HG03342 (cell line): Measurements from ENCODE around the gene ICE1.
"Not testable (repeated sequence)": the region's sequence is repeated elsewhere in the genome, so short reads cannot be mapped to it uniquely, and the experiment has no call there.

Experiments used
- ATAC-seq: cut with Tn5 transposase; IDR thresholded peaks from one replicate; pipeline ENCODE4 v1.9.1; 2021; ENCODE audit warnings: mild to moderate bottlenecking, moderate library complexity; ENCODE audit not compliant: unreplicated experiment

Gene ICE1

DNA sequence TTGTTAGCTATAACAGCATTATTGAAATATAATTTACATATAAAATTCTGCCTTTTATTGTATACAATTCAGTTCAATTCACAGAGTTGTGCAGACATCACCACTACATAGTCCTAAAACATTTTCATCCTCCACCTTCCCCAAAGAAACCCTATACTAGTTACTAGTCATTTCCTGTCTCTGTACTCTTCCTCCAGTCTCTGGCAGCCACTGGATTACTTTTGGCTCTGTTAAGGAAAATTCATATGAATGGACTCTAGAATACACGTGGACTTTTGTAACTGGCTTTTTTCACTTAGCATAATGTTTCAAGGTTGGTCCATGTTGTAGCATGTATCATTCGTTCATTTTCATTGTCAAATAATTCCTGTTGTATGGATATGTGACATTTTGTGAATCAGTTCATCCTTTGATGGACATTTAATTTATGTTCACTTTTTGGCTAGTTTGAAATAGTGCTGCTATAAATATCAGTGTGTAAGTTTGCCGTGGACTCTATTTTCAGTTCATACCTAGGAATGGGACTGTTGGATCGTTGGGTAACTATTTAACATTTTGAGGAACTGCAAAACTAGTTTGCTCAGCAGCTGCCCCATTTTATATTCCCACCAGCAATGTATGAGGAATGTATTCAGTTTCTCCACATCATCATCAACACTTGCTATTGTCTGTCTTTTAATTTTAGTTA, 9.7 kb downstream of the ICE1 start:
- ATAC-seq, result no peak

DNA sequence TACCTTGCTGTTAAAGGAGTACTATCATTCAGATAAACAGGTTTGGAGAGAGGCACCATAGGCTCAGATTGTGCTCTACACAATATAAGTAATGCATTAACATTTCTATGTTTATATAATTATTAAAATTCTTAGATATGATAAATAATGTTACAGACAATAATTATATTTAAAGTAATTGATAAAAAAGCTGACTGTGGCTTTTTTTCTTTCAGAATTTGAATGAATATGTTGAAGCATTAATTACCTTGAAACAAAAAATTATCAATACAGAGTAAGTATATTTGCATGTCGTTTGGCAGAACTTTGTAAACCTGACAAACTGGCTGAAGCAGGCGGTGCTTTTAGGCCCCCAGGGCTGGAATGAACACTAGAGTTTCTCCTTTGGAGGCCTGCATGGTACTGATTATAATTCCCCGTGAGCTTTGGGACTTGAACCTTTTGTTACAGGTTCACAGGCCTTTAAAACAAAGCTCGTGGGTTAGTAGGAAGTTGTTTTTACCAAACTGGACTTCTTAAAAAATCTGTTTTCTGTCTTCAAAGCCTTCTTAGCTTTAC, 13.8 kb downstream of the ICE1 start:
- no peak for ATAC-seq

DNA sequence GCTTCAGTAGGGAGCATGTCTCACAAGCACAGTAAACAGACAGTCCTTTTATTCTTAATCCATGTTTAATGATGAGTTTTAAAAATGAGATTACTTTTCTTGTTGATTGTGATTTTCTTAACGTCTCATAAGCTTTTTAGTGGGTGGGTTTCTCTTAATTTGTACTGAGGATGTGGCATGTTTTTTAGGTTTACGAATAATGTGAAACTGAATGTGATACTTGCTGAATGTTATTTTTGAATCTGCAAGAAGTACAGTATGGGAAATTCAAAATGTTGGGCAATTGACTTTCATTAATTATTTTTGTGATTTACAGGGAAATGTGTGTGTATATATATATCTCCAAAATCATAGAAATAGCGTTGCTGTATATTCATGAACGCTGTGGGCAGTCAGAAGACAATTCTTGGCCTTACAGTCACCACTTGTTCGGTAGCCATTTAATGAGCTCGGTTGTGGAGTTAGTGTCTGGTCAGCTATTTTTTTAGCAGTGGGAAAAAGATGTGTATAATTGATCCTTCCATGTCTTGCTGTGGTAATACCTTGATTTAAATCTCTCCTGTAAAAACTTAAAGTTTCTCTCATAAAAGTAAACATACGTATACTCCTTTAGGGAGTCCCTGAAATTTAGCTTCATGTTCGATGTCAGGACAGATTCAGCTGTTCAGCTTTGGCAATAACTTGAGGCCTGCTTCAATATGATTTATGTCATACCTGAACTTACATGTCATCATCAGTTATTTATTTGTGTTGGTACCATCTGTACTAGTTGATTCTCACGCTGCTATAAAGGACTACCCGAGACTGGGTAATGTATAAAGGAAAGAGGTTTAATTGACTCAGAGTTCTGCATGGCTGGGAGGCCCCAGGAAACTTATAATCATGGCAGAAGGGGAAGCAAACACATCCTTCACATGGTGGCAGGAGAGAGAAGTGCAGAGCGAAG, 15.0 kb downstream of the ICE1 start:
- ATAC-seq, result peak; percentile 52

DNA sequence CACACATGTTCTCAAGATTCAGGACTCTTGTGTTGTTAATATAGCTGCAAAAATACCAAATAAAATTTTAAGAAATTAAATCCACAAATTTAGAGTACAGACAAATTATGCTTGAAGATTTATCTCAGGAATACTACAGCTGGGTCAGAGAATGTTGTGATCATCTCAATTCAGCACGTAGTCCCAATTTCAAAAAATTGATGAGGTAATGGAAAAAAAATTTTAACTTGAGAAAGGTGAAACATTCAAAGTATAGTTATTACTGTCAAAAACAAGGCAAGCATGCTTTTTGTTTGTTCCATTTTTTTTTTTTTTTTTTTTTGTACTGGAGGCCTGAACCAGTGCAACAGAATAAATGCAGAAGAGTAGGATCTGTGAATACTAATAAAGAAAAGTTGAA, 29.4 kb downstream of the ICE1 start:
- no peak for ATAC-seq

DNA sequence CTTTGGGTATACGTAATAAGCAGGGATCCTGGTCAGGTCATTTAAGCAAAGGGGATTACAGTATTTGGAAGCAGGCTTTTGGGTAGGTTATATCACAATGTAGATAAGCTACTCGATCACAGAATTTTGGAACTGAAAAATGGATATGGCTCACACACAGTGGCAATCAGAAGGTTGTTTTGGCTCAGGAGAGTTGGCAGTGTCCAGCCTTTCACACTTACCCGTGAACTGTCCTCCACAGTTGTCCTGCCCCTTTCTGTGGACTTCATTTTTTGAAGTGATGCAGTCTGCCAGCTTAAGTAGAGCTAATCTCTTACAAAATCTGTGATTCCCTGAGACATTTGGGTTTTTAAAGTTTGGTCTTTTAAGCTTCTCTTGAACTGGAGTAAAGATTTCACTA, 30.7 kb downstream of the ICE1 start:
- ATAC-seq, result no peak

DNA sequence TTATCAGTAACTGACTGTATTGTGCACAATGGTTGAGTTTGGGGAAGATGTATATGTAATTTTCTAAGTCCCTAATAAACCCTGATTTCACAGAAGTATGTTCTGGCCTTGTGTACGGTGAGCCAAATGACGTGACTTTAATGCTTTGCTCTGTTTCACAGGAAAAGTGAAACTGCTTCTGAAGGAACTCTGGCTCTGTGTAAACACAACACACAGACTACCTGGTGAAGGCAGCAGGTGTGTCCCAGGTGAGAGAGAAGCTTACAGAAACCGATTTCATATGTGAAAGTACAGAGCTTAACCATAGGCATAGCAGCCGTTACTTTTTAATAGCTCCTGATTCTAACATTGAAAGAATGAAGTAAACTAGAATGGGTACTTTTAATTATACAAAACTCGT, 31.9 kb downstream of the ICE1 start:
- no peak for ATAC-seq

DNA sequence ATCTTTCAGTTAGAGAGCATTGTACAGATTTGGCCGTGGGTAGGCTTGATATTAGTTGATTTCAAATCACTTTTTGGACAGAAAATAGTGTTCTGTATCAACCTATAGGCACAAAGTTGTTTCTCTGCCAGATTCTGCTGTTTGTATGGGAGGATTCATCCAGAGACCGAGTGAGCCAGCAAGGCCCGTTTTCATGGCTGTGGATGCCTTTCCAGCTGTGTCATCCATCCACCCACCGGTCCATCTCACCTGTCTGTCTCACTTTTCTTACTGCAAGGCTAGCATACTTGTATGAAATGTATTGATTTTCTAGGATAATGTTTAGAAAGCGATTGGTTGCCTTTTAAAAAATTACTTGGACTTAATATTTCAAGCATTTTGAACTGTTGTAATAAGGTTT, 34.4 kb downstream of the ICE1 start:
- no peak for ATAC-seq

DNA sequence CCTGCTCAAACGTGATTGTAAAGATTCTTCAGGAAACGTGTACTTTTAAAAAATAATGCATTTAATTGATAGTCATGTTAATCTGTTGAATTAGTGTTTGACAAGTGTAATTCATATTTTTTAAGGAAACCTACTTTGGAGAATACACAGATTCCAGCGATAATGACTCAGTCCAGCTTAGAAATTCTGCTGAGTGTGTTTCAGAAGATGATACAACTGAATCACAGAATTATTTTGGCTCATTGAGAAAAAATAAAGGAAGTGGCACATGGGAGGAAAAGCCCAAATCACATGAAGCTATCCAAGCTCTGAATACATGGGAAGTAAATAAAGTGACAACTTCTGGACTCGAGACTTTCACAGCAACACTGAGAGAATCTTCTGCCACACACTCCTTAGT, 37.8 kb downstream of the ICE1 start:
- ATAC-seq, result no peak

DNA sequence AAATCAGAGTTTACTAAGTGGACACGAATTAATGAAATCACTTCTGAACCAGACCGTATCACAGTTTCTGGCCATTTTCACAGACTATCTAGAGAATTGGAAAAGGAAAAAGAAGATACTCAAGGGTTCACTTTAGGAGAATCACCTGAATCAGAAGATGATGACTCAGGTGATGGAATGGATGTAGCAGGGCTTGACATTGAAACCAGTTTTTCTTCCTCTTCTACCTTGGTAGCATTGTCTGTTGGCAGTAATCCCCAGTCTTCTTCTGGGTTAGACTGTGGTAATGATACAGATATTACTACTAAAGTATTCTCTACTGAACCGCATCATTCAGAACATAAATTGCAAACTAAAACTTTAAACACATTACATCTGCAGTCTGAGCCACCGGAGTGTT, 38.5 kb downstream of the ICE1 start:
- no peak for ATAC-seq

DNA sequence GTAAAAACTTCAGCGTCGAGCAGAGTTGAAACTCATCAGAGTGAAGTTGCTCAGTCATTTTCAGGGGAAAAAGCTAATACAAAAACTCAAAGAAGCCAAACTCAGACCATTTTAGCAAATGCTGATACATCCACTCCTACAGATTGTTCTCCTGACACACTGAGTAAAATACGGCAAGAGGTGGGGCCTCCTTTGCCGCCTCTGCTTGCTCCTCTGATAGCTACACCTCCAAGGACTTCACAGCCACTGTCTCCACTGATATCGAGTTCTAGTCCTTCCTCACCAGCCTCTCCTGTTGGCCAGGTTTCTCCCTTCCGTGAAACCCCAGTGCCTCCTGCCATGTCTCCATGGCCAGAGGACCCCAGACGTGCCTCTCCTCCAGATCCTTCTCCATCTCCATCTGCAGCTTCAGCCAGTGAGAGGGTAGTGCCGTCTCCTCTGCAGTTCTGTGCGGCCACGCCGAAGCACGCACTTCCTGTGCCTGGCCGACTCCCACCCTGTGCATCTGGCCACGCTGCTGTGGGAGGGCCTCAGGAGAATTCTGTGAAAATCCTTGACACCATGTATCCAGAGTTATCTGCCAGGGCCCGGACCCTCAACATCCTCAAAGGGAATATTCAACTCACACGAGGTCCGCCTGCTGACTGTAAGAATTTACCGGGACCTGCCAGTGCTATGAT, 41.7 kb downstream of the ICE1 start:
- no peak for ATAC-seq

DNA sequence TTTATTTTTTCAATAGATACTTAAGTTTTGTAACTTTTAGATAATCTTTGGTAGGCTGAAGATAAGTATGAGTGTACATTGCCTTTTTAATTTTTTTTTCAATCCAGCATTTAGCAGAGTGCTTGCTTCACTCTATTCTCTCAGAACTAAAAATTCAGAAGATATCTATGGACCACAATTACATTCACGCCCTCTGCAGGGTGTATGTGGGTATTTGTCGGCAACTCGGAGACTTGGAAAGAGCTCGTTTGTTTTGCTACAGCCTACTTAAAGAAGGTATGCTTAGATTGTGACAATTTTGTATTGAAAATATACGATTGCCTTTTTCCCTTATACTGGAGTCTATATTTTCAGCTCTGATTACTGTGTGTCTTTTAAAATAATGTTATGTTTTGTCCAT, 43.8 kb downstream of the ICE1 start:
- ATAC-seq, result no peak

DNA sequence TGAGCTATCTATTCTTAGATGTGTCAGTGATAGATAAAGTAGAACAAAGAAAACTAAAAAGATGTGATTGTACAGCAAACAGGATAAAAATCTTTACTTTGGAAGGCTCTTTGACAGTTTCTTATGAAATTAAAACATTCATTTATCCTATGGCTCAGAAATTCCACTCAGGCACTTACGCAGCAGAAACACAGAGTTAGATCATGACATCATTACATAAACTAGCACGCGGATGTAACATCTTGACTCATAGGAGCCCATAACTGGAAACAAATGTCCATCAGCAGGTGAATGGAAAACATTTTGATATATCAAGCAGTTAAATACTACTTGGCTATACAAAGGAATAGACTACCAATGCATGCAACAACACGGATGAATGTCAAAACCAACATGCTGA, 45.3 kb downstream of the ICE1 start:
- ATAC-seq, result no peak

DNA sequence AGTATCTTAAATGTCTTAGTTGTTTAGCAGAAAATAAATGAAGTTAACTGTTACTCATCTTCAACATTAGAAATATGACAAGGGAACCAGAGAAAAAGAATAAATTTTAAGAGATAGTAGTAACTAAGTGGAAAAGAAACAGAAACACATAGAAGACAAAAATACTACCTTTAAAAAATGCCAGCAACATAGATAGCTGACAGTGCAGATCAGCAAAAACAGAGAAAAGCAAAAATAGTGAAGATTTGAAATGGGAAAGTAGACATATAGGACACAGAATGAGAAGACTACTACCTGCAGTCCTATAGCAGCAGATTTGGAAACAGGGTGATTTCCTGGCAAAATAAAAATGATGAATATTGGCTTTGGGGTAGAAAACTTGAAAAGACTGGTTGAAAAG, 48.5 kb downstream of the ICE1 start:
- no peak for ATAC-seq

DNA sequence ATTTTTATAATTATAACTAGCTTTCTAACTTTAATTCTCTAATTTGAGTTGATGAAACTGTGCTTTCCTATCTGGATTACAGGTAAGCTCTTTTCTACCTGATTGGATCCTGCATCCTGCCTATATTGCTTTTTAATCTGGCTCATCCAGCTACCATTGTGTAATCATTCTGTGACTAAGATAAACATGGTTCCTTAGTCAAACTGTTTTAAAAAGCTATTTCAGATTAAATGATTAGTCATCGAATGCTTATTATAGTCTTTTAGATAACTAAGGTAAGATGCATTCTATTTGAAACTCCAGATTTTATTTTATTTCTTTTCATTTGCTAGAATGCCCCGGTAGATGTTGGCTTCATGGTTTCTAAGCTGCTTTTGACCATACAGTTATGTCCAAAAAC, 50.7 kb downstream of the ICE1 start:
- no peak for ATAC-seq

DNA sequence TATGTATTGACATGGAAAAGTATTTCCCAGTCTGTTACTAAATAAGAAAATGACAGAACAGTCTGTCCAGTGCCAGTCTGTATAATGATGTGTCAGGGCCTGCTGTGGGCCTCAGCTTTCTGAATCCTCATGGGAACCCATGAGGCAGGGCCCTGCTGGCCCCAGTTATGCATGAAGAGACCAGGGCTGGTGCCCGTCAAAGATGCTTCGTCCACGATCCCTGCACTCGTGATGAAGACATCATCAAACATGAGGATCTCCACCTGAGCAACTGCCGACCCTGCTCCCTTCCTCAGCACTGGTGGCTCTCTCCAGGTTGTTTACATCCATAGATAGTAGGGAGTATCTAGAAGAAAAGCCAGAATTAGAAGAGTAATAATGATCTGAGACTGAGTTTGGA, 52.5 kb downstream of the ICE1 start:
- ATAC-seq, result no peak

DNA sequence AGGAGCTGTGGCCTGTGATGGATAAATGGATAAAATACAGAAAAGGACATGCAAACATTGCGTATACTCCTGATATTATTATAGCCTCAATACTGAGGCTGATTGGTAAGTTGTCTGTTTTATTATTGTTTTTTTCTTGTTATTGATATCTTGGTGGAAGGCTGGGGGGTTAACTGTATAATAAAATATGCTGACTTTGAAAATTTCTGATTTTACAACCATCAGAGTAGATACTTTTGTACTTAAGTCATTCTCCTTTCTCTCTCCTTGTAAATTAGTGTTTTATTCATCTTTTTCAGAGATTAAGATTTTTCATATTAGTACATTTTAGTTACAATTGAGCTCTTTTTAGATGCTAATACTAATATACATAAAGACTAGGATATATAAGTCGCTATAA, 53.5 kb downstream of the ICE1 start:
- no peak for ATAC-seq

DNA sequence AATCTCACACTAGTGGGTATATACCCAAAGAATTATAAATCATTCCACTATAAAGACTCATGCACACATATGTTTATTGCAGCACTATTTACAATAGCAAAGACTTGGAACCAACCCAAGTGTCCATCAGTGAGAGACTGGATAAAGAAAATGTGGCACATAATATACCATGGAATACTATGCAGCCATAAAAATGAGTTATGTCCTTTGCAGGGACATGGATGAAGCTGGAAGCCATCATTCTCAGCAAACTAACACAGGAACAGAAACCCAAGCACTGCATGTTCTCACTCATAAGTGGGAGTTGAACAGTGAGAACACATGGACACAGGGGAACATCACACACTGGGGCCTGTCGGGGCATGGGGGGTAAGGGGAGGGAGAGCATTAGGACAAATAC, 57.1 kb downstream of the ICE1 start:
- not testable (repeated sequence) for ATAC-seq

DNA sequence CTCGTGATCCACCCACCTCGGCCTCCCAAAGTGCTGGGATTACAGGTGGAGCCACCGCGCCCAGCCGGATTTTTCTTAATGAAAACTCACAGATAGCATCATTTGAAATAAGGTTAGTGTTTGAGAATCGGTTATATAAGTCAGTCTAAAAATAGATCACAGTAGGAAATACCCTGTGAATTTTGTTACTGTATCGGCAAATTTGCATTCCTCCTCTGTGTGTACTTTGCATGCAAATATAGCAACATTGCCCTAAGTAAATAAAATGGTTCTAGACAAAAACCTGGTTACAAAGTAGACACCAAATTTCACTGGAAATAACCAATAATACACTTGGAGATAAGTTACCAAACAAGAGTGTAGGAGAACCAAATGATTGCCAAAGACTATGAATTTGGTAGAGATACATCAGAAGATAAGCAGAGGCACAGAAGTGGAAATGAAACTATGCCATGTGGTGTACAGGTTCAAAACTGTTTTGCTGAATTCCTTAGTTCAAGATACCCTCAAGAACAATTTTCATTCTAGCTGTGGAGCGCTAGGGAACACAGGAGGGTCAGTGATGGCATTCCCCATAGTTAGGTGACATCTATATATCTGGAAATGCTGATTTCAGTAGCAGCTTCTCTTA, 58.1 kb downstream of the ICE1 start:
- no peak for ATAC-seq

DNA sequence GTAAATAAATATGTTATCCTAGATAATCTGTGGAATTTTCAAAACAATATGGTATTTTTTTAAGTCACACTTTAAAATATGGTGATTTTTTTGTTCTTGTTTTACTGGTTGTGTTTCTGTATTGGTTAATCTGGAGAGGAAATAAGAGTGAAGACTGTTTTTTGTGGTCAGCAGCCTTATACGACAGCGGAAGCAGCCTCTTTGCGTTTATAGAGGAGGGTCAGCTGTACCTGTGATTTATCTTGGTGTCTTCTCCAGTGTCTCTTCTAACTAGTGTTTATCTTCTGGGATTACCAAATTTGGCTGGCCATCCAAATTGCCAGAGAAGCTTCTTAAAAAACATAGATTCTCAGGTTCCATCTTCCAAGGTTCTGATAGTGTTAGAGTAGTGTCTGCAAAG, 58.7 kb downstream of the ICE1 start:
- ATAC-seq, result peak; percentile 62

DNA sequence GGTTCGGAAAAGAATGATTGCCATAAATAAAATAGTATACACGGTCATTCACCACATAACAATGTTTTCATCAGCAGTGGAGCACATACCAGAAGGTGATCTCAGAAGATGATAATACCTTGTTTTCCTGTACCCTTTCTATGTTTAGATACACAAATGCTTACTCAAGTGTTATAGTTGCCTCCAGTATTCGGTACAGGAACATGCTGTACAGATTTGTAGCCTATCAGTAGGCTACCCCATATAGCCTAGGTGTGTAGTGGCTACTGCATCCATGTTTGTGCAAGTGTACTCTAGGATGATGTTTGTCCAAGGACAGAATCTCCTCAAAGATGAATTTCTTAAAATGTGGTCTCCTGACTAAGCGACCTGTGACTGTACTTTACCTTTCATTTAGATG, 59.2 kb downstream of the ICE1 start:
- ATAC-seq, result no peak

DNA sequence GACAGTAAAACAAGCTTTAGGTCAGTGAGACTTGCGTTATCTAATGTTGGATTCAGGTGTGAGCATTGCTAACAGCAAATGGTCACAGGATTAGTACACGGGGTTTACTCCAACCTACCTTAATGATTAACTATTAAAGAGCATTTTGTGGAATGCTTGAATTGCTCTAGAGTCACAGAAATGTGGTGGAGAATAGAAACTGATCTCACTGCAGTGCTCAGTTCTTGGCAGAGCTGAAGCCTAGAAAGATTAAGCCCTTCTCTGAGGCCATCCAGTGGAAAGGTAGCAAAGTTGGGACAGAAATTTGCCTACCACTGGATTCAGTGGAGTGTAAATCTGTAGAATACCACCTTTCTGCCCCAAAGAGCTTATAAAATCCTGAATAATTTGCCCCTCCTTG, 60.9 kb downstream of the ICE1 start:
- no peak for ATAC-seq
